Measurements from ENCODE around the gene NFIL3.
"Not testable (repeated sequence)": the region's sequence is repeated elsewhere in the genome, so short reads cannot be mapped to it uniquely, and the experiment has no call there.

NFIL3 gene

GRCh38 chr9:91379426-91379825, 44.2 kb downstream of the NFIL3 start:
- TF ChIP-seq L3MBTL2 (conservative IDR thresholded peaks at IDR 0.05) (no peak), FOXA1 (IDR thresholded peaks at IDR 0.05) (no peak), ZNF384 (IDR thresholded peaks at IDR 0.05) (no peak), SUZ12 (IDR thresholded peaks at IDR 0.05) (no peak), ELF4 (IDR thresholded peaks at IDR 0.05) (no peak), NFRKB (IDR thresholded peaks at IDR 0.05) (no peak), TARDBP (IDR thresholded peaks at IDR 0.05) (no peak), CTBP1 (IDR thresholded peaks at IDR 0.05; ENCODE audit: borderline replicate concordance) (no peak), BHLHE40 (IDR thresholded peaks at IDR 0.05; ENCODE audit: borderline replicate concordance) (no peak), LEF1 (IDR thresholded peaks at IDR 0.05; ENCODE audit: borderline replicate concordance) (no peak), ARNT (IDR thresholded peaks at IDR 0.05) (no peak)
- POLR2A ChIA-PET, result no interaction called here
- no peak for DNase-seq (ENCODE audit: extremely low spot score)
- CTCF ChIA-PET, result no interaction called here

GRCh38 chr9:91378695-91379127, 44.9 kb downstream of the NFIL3 start:
- TF ChIP-seq ARNT (IDR thresholded peaks at IDR 0.05), result no peak
- ChIA-PET CTCF (no interaction called here), POLR2A (no interaction called here)
- DNase-seq (ENCODE audit: extremely low spot score), result no peak

- DNase-seq (ENCODE audit: extremely low spot score); CTCF ChIA-PET; POLR2A ChIA-PET: not testable (repeated sequence)
Measured at GRCh38 chr9:91378054-91378453, 45.6 kb downstream of the NFIL3 start.

- TF ChIP-seq ARNT (IDR thresholded peaks at IDR 0.05), result no peak
- no peak for TF ChIP-seq TARDBP (IDR thresholded peaks at IDR 0.05)
- POLR2A ChIA-PET, result no interaction called here
- no peak for DNase-seq (ENCODE audit: extremely low spot score)
- CTCF ChIA-PET, result no interaction called here
Measured at GRCh38 chr9:91376239-91376638, 47.4 kb downstream of the NFIL3 start.

- no peak for TF ChIP-seq FOXM1 (IDR thresholded peaks at IDR 0.05; ENCODE audit: borderline replicate concordance)
- TF ChIP-seq ELF4 (IDR thresholded peaks at IDR 0.05), result no peak
- no peak for TF ChIP-seq HDGF (IDR thresholded peaks at IDR 0.05; ENCODE audit: borderline replicate concordance)
- no peak for TF ChIP-seq CTBP1 (IDR thresholded peaks at IDR 0.05; ENCODE audit: borderline replicate concordance)
- no peak for TF ChIP-seq L3MBTL2 (conservative IDR thresholded peaks at IDR 0.05)
- no peak for TF ChIP-seq SP1 (IDR thresholded peaks at IDR 0.05)
- TF ChIP-seq SUZ12 (IDR thresholded peaks at IDR 0.05), result no peak
- TF ChIP-seq FOXA1 (IDR thresholded peaks at IDR 0.05), result no peak
- TF ChIP-seq TARDBP (IDR thresholded peaks at IDR 0.05), result no peak
- no peak for TF ChIP-seq NFRKB (IDR thresholded peaks at IDR 0.05)
- no peak for TF ChIP-seq LEF1 (IDR thresholded peaks at IDR 0.05; ENCODE audit: borderline replicate concordance)
- TF ChIP-seq BHLHE40 (IDR thresholded peaks at IDR 0.05; ENCODE audit: borderline replicate concordance), result no peak
- TF ChIP-seq ZNF384 (IDR thresholded peaks at IDR 0.05), result no peak
- TF ChIP-seq ARNT (IDR thresholded peaks at IDR 0.05), result no peak
- no peak for TF ChIP-seq FOXK2 (IDR thresholded peaks at IDR 0.05)
- TF ChIP-seq PKNOX1 (IDR thresholded peaks at IDR 0.05), result no peak
- CTCF ChIA-PET, result no interaction called here
- no peak for DNase-seq (ENCODE audit: extremely low spot score)
- POLR2A ChIA-PET, result no interaction called here
Measured at GRCh38 chr9:91374939-91375338, 48.7 kb downstream of the NFIL3 start.

- TF ChIP-seq BHLHE40 (IDR thresholded peaks at IDR 0.05; ENCODE audit: borderline replicate concordance) (no peak), FOXM1 (IDR thresholded peaks at IDR 0.05; ENCODE audit: borderline replicate concordance) (no peak), SP1 (IDR thresholded peaks at IDR 0.05) (no peak), SUZ12 (IDR thresholded peaks at IDR 0.05) (no peak), FOXK2 (IDR thresholded peaks at IDR 0.05) (no peak), L3MBTL2 (conservative IDR thresholded peaks at IDR 0.05) (no peak), CTBP1 (IDR thresholded peaks at IDR 0.05; ENCODE audit: borderline replicate concordance) (no peak), PKNOX1 (IDR thresholded peaks at IDR 0.05) (no peak), ELF4 (IDR thresholded peaks at IDR 0.05) (no peak), HDGF (IDR thresholded peaks at IDR 0.05; ENCODE audit: borderline replicate concordance) (no peak)
- no peak for DNase-seq (ENCODE audit: extremely low spot score)
- POLR2A ChIA-PET, result no interaction called here
- CTCF ChIA-PET, result interaction anchor here (0.7 kb wide), 1 partner anchor 138 kb away, joined by 4 read pairs; no protein-coding TSS in a partner anchor
Measured at GRCh38 chr9:91371894-91372293, 51.7 kb downstream of the NFIL3 start.

- CTCF ChIA-PET; DNase-seq (ENCODE audit: extremely low spot score); POLR2A ChIA-PET: not testable (repeated sequence)
Measured at GRCh38 chr9:91370006-91370405, 53.6 kb downstream of the NFIL3 start.

- DNase-seq (ENCODE audit: extremely low spot score), result no peak
- no peak for TF ChIP-seq NFRKB (IDR thresholded peaks at IDR 0.05)
- no peak for TF ChIP-seq FOXK2 (IDR thresholded peaks at IDR 0.05)
- no peak for TF ChIP-seq SP1 (IDR thresholded peaks at IDR 0.05)
- TF ChIP-seq FOXM1 (IDR thresholded peaks at IDR 0.05; ENCODE audit: borderline replicate concordance), result no peak
- TF ChIP-seq ELF4 (IDR thresholded peaks at IDR 0.05), result no peak
- no peak for TF ChIP-seq L3MBTL2 (conservative IDR thresholded peaks at IDR 0.05)
- no peak for TF ChIP-seq TARDBP (IDR thresholded peaks at IDR 0.05)
- no peak for TF ChIP-seq SUZ12 (IDR thresholded peaks at IDR 0.05)
- TF ChIP-seq ZNF384 (IDR thresholded peaks at IDR 0.05), result no peak
- no peak for TF ChIP-seq HDGF (IDR thresholded peaks at IDR 0.05; ENCODE audit: borderline replicate concordance)
- TF ChIP-seq CTBP1 (IDR thresholded peaks at IDR 0.05; ENCODE audit: borderline replicate concordance), result no peak
- no peak for TF ChIP-seq FOXA1 (IDR thresholded peaks at IDR 0.05)
- no peak for TF ChIP-seq PKNOX1 (IDR thresholded peaks at IDR 0.05)
- no peak for TF ChIP-seq BHLHE40 (IDR thresholded peaks at IDR 0.05; ENCODE audit: borderline replicate concordance)
- TF ChIP-seq LEF1 (IDR thresholded peaks at IDR 0.05; ENCODE audit: borderline replicate concordance), result no peak
- no peak for TF ChIP-seq ARNT (IDR thresholded peaks at IDR 0.05)
- ChIA-PET CTCF (no interaction called here), POLR2A (no interaction called here)
Measured at GRCh38 chr9:91364702-91365101, 58.9 kb downstream of the NFIL3 start.

All from HEK293T (cell line).